ENCODE measurements around the gene RAB7B. TPM values are rescaled to one million over a fixed set of nuclear protein-coding genes. Genes with fewer than 3 reads are reported as not detected.

Gene RAB7B
- total and polyA plus RNA-seq, 2 experiments from 2014 or later: 7.1 to 7.6 TPM

DNA sequence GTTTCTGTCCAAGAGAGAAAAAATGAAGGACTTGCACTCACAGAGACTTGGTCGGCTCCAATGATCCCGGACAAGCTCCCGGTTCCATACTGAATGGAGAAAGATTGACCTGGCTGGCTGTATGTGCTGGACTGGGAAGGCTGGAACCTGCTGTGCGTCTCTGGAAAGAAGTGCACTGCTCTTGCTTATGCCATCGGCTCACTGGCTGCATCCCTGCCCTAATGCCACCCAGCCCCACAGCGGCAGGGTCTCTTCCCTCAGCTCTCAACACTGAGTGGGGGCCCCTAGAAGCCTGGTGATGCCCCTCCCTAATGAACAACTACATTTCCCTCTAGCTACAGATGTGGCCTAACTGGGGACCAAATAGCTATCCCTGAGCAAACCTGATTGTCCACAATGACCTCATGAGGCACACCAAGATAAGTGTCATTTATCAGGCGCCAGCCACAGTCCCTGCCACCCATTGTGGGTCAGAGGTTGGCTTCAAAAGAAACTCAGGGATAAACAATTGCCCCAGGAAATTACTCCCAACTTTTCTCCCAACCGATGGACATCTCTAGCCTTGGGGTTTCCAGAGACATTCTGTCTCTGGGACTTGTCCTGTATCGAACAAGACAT is 17.9 kb upstream of the RAB7B start:
- in situ Hi-C loops (cut with MboI): no loop called here
- Histone ChIP-seq H3K79me2 (ENCODE audit: insufficient read depth) (no peaks in the 10 kb centered on the region), H2AFZ (no peak overlapping the region), H3K36me3 (ENCODE audit: low read depth) (no peaks in the 10 kb centered on the region), H3K27me3 (replicated peaks; ENCODE audit: insufficient read depth) (peaks cover 12% of the 10 kb centered on the region; the same call in 1 of the 2 replicates), H3K4me3 (no peak overlapping the region), H3K4me1 (ENCODE audit: insufficient read depth) (peaks cover 7% of the 10 kb centered on the region), H3F3A (ENCODE audit: insufficient read depth) (no peaks in the 10 kb centered on the region), H3K9me3 (ENCODE audit: low read depth) (no peaks in the 10 kb centered on the region), H3K27ac (no peak overlapping the region), H3K9ac (no peak overlapping the region), H3K9me2 (ENCODE audit: insufficient read depth) (no peaks in the 10 kb centered on the region), H4K20me1 (ENCODE audit: insufficient read depth) (no peaks in the 10 kb centered on the region), H3K4me2 (ENCODE audit: unreplicated experiment) (no peak overlapping the region)
- no peak for DNase-seq
- WGBS, 2 experiments (ENCODE audit: low coverage in 1 of 2, low lambda C conversion rate in 2 of 2, missing lambda C conversion rate in 2 of 2): 87 to 88% methylated on average over 9 of the region's 9 CpGs
- no peak for TF ChIP-seq EZH2 (IDR thresholded peaks at IDR 0.05; ENCODE audit: insufficient read depth, poor library complexity, severe bottlenecking)
- TF ChIP-seq EZH2phosphoT487 (IDR thresholded peaks at IDR 0.05; ENCODE audit: insufficient read depth, low read depth): no peak

DNA sequence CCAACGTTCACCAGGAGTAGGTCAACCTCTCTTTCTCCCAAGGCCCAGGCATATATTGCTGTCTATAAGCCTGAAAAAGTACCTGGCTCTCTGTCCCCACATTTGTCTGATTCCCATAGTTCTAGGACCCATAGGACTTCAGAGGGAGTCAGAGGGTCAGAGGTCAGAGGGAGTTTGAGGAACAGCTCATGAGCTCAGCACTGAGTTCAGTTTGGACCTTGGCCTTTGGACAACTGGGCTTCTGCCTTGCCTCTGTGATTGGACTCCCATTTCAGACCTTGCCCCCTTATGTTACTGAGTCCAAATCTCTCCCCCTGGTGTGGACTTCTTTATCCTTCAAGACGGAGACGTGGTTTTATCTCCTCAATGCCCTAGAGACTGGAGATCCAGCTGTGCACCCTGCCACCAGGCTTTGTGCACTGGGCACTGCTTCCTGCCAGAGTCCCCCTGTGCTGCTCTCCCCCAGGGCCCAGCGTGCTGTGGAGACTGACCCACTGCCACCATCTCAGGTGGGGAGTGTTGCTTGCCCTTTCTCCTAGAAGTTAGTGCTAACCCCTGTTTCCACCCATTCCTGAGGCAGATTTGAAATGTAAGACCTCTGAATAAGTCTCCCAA is 17.3 kb upstream of the RAB7B start:
- peaks cover 12% of the 10 kb centered on the region; the same call in 1 of the 2 replicates for H3K27me3 ChIP-seq (replicated peaks; ENCODE audit: insufficient read depth)
- no peak overlapping the region for H2AFZ ChIP-seq
- H4K20me1 ChIP-seq (ENCODE audit: insufficient read depth): no peaks in the 10 kb centered on the region
- H3K9me2 ChIP-seq (ENCODE audit: insufficient read depth): no peaks in the 10 kb centered on the region
- no peaks in the 10 kb centered on the region for H3K79me2 ChIP-seq (ENCODE audit: insufficient read depth)
- no peak for DNase-seq
- no peak overlapping the region for H3K4me2 ChIP-seq (ENCODE audit: unreplicated experiment)
- no peaks in the 10 kb centered on the region for H3K9me3 ChIP-seq (ENCODE audit: low read depth)
- no peak overlapping the region for H3K4me3 ChIP-seq
- no peaks in the 10 kb centered on the region for H3K36me3 ChIP-seq (ENCODE audit: low read depth)
- H3K9ac ChIP-seq: no peak overlapping the region
- H3K4me1 ChIP-seq (ENCODE audit: insufficient read depth): peaks cover 7% of the 10 kb centered on the region
- 77 to 80% methylated on average over 4 of the region's 4 CpGs for WGBS, 2 experiments (ENCODE audit: low coverage in 1 of 2, low lambda C conversion rate in 2 of 2, missing lambda C conversion rate in 2 of 2)
- in situ Hi-C loops (cut with MboI): no loop called here
- no peak overlapping the region for H3K27ac ChIP-seq
- no peaks in the 10 kb centered on the region for H3F3A ChIP-seq (ENCODE audit: insufficient read depth)
- TF ChIP-seq EZH2phosphoT487 (IDR thresholded peaks at IDR 0.05; ENCODE audit: insufficient read depth, low read depth): no peak
- no peak for TF ChIP-seq EZH2 (IDR thresholded peaks at IDR 0.05; ENCODE audit: insufficient read depth, poor library complexity, severe bottlenecking)

DNA sequence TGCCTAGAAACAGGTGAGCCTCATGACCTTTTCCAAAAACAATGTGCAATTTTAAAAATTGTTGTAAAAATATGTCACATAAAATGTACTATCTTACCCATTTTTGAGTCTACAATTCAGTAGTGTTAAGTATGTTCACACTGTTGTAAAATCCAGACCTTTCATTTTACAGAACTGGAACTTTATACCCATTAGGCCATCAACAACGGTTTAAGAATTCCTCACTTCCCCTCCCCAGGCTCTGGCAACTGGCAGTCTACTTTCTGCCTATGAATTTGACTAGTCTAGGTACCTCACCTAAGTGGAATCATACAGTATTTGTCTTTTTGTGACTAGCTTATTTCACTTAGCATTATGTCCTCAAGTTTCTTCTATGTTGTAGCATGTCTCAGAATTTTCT is 11.9 kb upstream of the RAB7B start:
- H3K27me3 ChIP-seq (replicated peaks; ENCODE audit: insufficient read depth): peaks cover 12% of the 10 kb centered on the region; the same call in 1 of the 2 replicates
- H3K79me2 ChIP-seq (ENCODE audit: insufficient read depth): no peaks in the 10 kb centered on the region
- H3K9me2 ChIP-seq (ENCODE audit: insufficient read depth): no peaks in the 10 kb centered on the region
- no peaks in the 10 kb centered on the region for H3F3A ChIP-seq (ENCODE audit: insufficient read depth)
- H3K27ac ChIP-seq: no peak overlapping the region
- H2AFZ ChIP-seq: no peak overlapping the region
- TF ChIP-seq EZH2phosphoT487 (IDR thresholded peaks at IDR 0.05; ENCODE audit: insufficient read depth, low read depth) (no peak), EZH2 (IDR thresholded peaks at IDR 0.05; ENCODE audit: insufficient read depth, poor library complexity, severe bottlenecking) (no peak)
- WGBS, 2 experiments (ENCODE audit: low coverage in 1 of 2, low lambda C conversion rate in 2 of 2, missing lambda C conversion rate in 2 of 2): 76 to 100% methylated on average over 1 of the region's 1 CpG
- H3K36me3 ChIP-seq (ENCODE audit: low read depth): no peaks in the 10 kb centered on the region
- H3K4me2 ChIP-seq (ENCODE audit: unreplicated experiment): no peak overlapping the region
- in situ Hi-C loops (cut with MboI): no loop called here
- H4K20me1 ChIP-seq (ENCODE audit: insufficient read depth): no peaks in the 10 kb centered on the region
- no peaks in the 10 kb centered on the region for H3K9me3 ChIP-seq (ENCODE audit: low read depth)
- no peaks in the 10 kb centered on the region for H3K4me1 ChIP-seq (ENCODE audit: insufficient read depth)
- H3K9ac ChIP-seq: no peak overlapping the region
- no peak for DNase-seq
- no peak overlapping the region for H3K4me3 ChIP-seq

DNA sequence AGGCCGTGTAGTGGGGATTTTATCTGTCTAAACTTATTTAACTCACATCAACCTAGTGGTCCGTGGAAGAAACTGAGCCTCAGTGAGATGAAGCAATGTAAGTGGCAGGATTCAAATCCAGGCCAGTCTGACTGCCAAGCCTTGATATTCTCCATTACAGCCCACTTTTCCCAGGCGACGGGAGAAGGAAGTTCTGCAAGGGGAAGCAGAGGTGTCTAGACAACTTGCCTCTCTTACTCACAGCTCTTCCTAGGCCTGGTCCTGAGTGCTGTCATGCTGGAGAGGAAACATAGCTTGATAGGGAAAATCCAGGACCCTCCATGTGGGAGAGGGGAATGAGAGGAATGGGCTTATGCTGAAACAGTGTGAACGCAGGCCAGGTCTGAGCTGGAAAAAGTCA is 11.4 kb upstream of the RAB7B start:
- Histone ChIP-seq H3K9me3 (ENCODE audit: low read depth) (no peaks in the 10 kb centered on the region), H3K4me1 (ENCODE audit: insufficient read depth) (no peaks in the 10 kb centered on the region), H3K79me2 (ENCODE audit: insufficient read depth) (no peaks in the 10 kb centered on the region), H3K4me2 (ENCODE audit: unreplicated experiment) (no peak overlapping the region), H4K20me1 (ENCODE audit: insufficient read depth) (no peaks in the 10 kb centered on the region), H3K27ac (no peak overlapping the region), H2AFZ (no peak overlapping the region), H3K9ac (no peak overlapping the region), H3K27me3 (replicated peaks; ENCODE audit: insufficient read depth) (peaks cover 12% of the 10 kb centered on the region; the same call in 1 of the 2 replicates), H3F3A (ENCODE audit: insufficient read depth) (no peaks in the 10 kb centered on the region), H3K36me3 (ENCODE audit: low read depth) (no peaks in the 10 kb centered on the region), H3K4me3 (no peak overlapping the region), H3K9me2 (ENCODE audit: insufficient read depth) (no peaks in the 10 kb centered on the region)
- in situ Hi-C loops (cut with MboI): no loop called here
- WGBS, 2 experiments (ENCODE audit: low coverage in 1 of 2, low lambda C conversion rate in 2 of 2, missing lambda C conversion rate in 2 of 2): 69 to 77% methylated on average over 5 of the region's 5 CpGs
- DNase-seq: no peak
- TF ChIP-seq EZH2phosphoT487 (IDR thresholded peaks at IDR 0.05; ENCODE audit: insufficient read depth, low read depth) (no peak), EZH2 (IDR thresholded peaks at IDR 0.05; ENCODE audit: insufficient read depth, poor library complexity, severe bottlenecking) (no peak)

All from GM23248 (cell line).